ENCODE data around the gene TTBK2. TPM values are rescaled to one million over a fixed set of nuclear protein-coding genes. Genes with fewer than 3 reads are reported as not detected.

The TTBK2 gene
- polyA plus RNA-seq, 1 donor (not counting 4 experiments of a cell fraction or from before 2014, with no cell fraction given): 7.3 TPM

DNA sequence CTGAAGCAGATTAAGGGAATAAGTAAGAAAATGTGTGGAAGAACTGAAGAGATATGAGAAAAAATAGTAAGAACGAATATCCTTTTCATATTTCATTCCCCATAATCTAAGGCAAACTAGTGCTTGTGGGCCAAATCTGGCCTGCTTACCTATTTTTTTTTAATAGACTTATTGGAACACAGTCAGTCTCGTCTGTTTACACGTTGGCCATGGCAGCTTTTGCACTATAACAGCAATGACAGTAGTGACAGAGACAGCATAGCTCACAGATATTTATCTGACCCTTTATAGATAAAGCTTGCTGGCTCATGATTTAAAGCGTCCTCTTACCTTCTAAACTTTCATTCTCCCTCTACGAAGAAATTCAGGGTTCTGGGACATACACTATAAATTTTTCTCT, 133.6 kb downstream of the TTBK2 start:
- no peak for FAIRE-seq
- no peaks in the 10 kb centered on the region for H4K20me1 ChIP-seq (ENCODE audit: control insufficient read depth, extremely low read depth, insufficient read depth, low read length)

DNA sequence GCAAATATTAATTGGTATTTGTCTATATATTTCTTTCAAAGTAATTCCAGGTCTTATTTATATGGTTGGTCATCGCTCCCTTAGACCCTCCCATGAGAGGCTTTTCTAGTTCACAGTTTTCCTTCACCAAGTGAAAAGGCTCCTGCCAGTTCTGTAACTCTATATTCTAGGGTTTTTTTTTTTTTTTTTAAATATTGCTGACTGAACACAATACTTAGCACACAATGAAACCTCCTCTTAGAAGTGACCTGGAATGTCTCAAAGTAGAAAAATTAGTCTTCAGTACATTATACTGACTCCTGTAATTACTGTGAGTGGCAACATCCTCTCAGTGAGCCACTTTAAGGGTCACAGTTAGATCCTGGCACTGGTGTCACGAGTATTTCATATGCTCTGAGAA, 135.0 kb downstream of the TTBK2 start:
- no peaks in the 10 kb centered on the region for H3K9me3 ChIP-seq (ENCODE audit: control insufficient read depth, low read depth, low read length)
- H3K27ac ChIP-seq (ENCODE audit: control insufficient read depth, insufficient read depth, low read length): no peak overlapping the region
- no peaks in the 10 kb centered on the region for H3K27me3 ChIP-seq (ENCODE audit: control insufficient read depth, extremely low read depth, insufficient read depth, low read length)
- no peak overlapping the region for H3K4me3 ChIP-seq (ENCODE audit: control insufficient read depth in 2 of 3, extremely low read depth in 1 of 3, insufficient read depth in 2 of 3, low read depth in 1 of 3, low read length in 3 of 3)
- H4K20me1 ChIP-seq (ENCODE audit: control insufficient read depth, extremely low read depth, insufficient read depth, low read length): no peaks in the 10 kb centered on the region
- no peaks in the 10 kb centered on the region for H3K9me1 ChIP-seq (ENCODE audit: control insufficient read depth, extremely low read depth, insufficient read depth, low read length)
- no peaks in the 10 kb centered on the region for H3K79me2 ChIP-seq (ENCODE audit: control insufficient read depth, insufficient read depth, low read length)
- no peak overlapping the region for H3K4me2 ChIP-seq (ENCODE audit: control insufficient read depth, extremely low read depth, insufficient read depth, low read depth, low read length)
- FAIRE-seq: no peak
- dilution Hi-C loops (cut with MboI; ENCODE audit: extremely low pct_ligation_motif_present, low sequenced_read_pairs): no loop called here
- H3K4me1 ChIP-seq (ENCODE audit: control insufficient read depth, extremely low read depth, insufficient read depth, low read length): no peaks in the 10 kb centered on the region
- TF ChIP-seq, protein P1, sequence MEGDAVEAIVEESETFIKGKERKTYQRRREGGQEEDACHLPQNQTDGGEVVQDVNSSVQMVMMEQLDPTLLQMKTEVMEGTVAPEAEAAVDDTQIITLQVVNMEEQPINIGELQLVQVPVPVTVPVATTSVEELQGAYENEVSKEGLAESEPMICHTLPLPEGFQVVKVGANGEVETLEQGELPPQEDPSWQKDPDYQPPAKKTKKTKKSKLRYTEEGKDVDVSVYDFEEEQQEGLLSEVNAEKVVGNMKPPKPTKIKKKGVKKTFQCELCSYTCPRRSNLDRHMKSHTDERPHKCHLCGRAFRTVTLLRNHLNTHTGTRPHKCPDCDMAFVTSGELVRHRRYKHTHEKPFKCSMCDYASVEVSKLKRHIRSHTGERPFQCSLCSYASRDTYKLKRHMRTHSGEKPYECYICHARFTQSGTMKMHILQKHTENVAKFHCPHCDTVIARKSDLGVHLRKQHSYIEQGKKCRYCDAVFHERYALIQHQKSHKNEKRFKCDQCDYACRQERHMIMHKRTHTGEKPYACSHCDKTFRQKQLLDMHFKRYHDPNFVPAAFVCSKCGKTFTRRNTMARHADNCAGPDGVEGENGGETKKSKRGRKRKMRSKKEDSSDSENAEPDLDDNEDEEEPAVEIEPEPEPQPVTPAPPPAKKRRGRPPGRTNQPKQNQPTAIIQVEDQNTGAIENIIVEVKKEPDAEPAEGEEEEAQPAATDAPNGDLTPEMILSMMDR (optimal IDR thresholded peaks at IDR 0.05 in 1 of 3, IDR thresholded peaks at IDR 0.05 in 1 of 3, conservative IDR thresholded peaks at IDR 0.05 in 1 of 3; ENCODE audit: extremely low read depth in 1 of 3, insufficient read depth in 2 of 3, low read length in 3 of 3): no peak
- no peak for TF ChIP-seq EZH2 (IDR thresholded peaks at IDR 0.05; ENCODE audit: low read length)
- H3K9ac ChIP-seq (ENCODE audit: control insufficient read depth, extremely low read depth, insufficient read depth, low read length): no peak overlapping the region
- H2AFZ ChIP-seq (ENCODE audit: control insufficient read depth, low read length): no peak overlapping the region
- no peak for DNase-seq (ENCODE audit: low read depth, low spot score)
- peaks cover 0 to 6% of the 10 kb centered on the region in 2 experiments for H3K36me3 ChIP-seq (ENCODE audit: control insufficient read depth in 2 of 2, extremely low read depth in 1 of 2, insufficient read depth in 2 of 2, low read length in 2 of 2)

More for the DNA sequence above, 133.6 kb downstream of the TTBK2 start:
- no peaks in the 10 kb centered on the region for H3K79me2 ChIP-seq (ENCODE audit: control insufficient read depth, insufficient read depth, low read length)
- no peak for DNase-seq (ENCODE audit: low read depth, low spot score)
- no peak overlapping the region for H3K27ac ChIP-seq (ENCODE audit: control insufficient read depth, insufficient read depth, low read length)
- H3K9ac ChIP-seq (ENCODE audit: control insufficient read depth, extremely low read depth, insufficient read depth, low read length): no peak overlapping the region
- no peak overlapping the region for H3K4me2 ChIP-seq (ENCODE audit: control insufficient read depth, extremely low read depth, insufficient read depth, low read depth, low read length)
- no peak for TF ChIP-seq EZH2 (IDR thresholded peaks at IDR 0.05; ENCODE audit: low read length)
- TF ChIP-seq, protein P1 (optimal IDR thresholded peaks at IDR 0.05 in 1 of 3, IDR thresholded peaks at IDR 0.05 in 1 of 3, conservative IDR thresholded peaks at IDR 0.05 in 1 of 3; ENCODE audit: extremely low read depth in 1 of 3, insufficient read depth in 2 of 3, low read length in 3 of 3): no peak
- H3K4me3 ChIP-seq (ENCODE audit: control insufficient read depth in 2 of 3, extremely low read depth in 1 of 3, insufficient read depth in 2 of 3, low read depth in 1 of 3, low read length in 3 of 3): no peak overlapping the region
- peaks cover 0 to 6% of the 10 kb centered on the region in 2 experiments for H3K36me3 ChIP-seq (ENCODE audit: control insufficient read depth in 2 of 2, extremely low read depth in 1 of 2, insufficient read depth in 2 of 2, low read length in 2 of 2)
- no peaks in the 10 kb centered on the region for H3K9me1 ChIP-seq (ENCODE audit: control insufficient read depth, extremely low read depth, insufficient read depth, low read length)
- H3K4me1 ChIP-seq (ENCODE audit: control insufficient read depth, extremely low read depth, insufficient read depth, low read length): no peaks in the 10 kb centered on the region
- no peak overlapping the region for H2AFZ ChIP-seq (ENCODE audit: control insufficient read depth, low read length)
- dilution Hi-C loops (cut with MboI; ENCODE audit: extremely low pct_ligation_motif_present, low sequenced_read_pairs): no loop called here
- H3K27me3 ChIP-seq (ENCODE audit: control insufficient read depth, extremely low read depth, insufficient read depth, low read length): no peaks in the 10 kb centered on the region
- no peaks in the 10 kb centered on the region for H3K9me3 ChIP-seq (ENCODE audit: control insufficient read depth, low read depth, low read length)

Measured in keratinocyte (primary cell).